Activated T-helper 1 cell treated with Interleukin-2 at 50 U/mL for 16 hours (primary cell): ENCODE results near the gene SUN2.
A peak's percentile ranks its signal among the peaks of the same experiment; 100 is the strongest.

Experiments used
- DNase-seq: peaks from one replicate; pipeline ENCODE4 v3.0.0-alpha.2; 2020; ENCODE audit warnings: low read depth

Gene SUN2

DNA sequence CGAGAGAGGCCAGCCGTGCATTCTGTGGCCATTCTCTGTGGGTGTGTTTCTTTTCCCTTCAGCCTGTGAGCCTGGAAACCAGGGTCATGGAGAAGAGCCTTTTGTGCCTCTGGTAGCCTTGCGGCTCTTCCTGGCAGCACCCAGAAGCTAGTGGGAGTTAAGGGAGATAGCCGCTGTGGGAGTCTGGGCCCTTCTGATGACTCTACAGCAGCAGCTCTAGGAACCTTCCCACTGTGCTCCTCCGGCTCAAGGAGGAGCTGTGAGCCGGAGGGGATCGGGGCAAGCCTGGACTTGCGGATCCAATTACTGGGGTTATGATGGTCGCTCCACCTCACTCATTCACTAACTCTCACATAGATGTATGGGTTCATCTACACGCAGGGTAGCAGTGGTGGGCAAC is 39.5 kb downstream of the SUN2 start:
- no peak for DNase-seq

DNA sequence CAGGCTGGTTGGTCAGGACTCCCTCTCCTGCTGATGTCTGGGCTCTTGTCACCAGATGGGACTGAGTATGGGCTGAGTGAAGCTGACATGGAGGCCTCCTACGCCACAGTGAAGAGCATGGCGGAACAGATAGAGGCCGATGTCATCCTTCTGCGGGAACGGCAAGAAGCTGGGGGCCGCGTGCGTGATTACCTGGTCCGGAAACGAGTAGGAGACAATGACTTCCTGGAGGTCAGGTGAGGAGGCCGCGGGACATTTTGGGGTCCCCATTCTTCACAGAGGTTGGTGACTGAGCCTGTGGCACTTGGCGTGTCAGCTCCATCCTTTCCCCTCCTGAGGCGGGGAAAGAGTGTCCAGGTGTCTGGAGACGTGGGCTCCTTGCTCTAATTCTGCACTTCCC is 39.9 kb downstream of the SUN2 start:
- DNase-seq: no peak

DNA sequence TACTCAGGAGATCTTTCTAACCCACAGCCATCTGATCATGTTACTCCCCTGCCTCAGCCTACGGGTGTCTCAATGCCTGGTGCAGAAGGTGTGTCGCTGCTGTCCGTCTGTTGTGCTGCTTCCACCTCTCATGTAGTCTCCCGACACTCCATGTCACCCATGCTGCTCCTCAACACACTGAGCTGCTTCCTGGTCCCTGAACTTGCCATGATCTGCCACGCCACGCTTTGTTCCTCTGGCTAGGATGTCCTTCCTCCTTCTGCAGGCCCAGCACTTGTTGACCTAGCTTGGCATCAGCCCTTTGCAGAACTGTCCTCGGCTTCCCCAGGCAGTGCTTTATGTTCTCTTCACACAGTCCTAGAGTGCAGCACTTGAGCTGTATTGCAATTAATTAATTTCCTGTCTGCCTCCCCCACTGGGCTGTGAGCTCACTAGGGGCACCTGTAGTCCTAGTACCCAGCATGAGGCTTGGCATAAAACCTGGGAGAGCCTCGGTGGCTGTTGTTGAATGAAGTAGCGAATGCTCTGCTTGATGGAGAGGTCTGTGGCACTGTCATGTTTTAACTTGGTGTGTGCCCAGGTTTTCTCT is 40.5 kb downstream of the SUN2 start:
- no peak for DNase-seq

DNA sequence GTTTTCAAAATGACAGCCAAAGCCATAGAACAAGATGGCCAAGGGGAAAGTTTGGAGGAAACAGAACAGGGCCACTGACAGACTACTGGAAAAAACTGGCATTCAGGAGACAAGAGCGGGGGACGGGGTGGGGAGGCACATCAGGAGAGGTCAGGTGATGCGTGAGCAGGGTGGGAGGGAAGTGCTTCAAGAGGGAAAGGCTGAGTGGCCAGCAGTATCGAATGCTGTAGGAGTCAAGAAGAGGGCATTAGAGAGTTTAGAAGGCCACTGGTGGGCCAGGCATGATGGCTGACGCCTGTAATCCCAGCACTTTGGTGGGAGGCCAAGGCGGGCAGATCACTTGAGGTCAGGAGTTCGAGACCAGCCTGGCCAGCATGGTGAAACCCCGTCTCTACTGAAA is 41.9 kb downstream of the SUN2 start:
- DNase-seq: no peak

DNA sequence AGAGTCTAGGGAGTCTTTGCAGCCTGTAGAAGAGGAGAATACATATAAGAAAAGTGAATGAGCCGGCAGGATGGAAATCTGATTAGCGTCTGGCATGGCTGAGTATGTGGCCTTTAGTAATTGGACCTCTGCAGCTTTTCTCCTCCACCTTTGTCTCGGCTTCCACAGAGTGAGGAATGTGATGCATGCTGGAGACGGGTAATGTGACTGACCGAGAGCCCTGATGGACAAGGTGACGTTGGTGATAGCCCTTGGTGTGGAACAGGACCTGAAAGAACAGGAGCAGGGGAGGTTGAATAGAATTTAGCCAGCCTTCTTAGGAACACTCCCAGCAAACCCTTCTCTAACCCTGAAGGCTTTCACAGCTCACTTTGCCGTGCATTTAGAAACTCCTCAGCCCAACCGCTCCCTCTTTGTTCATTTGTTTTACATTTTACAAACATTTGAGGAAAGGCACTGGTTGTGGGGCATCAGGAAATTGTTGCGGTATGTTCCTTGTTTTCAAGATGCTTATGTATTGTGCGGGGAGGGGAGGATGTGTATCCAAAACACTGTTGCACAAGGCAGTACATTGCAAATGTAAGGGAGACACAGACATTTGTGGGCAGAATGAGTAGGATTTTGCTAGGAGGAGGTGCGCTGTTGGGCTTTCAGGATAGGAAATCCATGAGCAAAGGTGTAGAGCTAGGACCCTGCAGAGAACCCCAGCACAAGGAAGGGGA is 43.2 kb downstream of the SUN2 start:
- DNase-seq: no peak

DNA sequence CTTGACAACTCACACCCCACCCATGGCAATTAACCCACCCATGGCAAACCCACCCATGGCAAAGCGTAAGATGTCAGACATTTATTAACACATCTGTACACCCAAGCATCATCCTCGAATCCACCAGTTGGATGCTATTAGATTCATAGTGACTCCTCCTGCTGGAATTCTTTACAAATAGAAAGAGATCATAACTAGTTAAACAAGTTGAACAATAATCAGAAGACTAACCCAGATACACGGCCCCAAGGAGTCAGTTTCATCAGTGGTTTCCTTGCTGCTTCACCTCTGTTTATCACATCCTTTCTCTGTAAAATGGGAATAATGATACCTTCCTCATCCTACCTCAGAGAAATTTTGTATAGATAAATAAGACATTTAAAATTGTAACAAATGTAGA is 44.9 kb downstream of the SUN2 start:
- DNase-seq: no peak

DNA sequence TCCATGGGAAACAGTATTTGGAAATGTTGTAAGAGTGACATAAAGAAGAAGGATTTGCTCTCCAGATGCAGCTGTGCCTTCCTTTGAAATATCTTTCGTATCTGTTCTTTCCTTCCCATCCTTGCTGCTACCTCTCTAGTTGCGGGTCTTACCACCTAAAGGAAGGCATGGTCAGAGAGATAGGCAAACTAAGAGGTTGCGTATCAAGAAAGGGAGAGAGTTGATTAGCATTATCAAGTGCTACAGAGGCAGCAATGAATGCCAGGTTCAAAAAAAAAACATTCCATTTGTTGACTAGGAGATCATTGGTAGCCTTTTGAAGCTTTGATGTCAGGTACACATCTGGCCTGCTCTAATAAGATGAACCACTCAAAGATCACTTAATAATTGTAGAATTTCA is 45.4 kb downstream of the SUN2 start:
- no peak for DNase-seq

DNA sequence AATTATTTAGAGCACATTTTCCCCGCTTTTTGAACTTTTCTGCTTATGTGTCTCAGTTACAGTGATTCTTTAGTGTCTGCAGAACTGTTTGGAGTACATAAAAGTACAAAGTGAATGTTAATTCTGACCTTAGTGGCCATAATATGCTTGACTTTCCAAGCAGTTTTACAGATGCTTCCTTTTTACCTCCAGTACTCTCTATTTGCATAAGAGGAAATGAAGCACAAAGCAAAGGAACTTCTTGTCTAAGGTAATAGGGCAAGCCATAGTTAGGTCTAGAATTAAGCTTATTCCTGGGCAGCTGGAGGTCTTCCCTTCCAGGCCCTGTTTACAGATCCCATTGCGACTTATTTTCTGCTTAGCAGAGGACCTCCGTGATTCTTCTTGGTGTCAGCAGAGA is 46.5 kb downstream of the SUN2 start:
- DNase-seq: no peak

DNA sequence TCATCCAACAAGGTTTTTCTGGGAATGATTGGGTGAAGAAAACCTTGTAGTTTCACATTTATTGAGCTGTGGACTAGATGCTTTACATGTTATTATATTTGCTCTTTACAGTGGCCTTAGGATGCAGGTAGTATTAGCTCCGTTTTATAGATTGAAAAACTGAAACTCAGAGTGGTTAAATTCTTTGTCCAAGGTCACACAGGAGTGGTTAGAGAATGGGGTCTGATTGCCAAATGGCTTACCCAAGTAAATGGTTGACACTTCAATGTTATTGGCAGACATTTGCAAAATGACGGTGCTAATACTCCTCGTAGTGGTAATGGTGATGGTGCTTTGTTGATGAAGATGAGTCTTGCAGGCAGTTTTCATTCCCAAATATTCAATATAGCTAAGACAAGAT is 47.8 kb downstream of the SUN2 start:
- no peak for DNase-seq

DNA sequence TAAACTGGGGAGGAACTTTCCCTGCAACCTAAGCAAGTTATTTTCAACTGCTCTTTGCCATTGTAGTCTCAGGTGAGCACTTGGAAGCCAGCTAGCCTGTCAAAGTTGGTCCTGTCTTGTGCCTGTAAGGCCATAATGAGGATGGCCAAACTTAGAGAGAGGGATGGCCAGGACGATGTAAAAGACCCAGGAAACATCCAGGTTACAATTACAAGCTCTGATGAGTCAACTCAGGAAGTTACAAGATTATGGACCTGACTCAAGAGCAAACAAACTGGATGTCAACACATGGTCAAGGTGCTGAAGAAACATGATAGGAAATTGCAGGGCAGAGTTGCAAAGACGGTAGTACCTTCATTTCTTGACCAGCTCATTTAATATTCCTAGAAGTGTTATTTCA is 48.5 kb downstream of the SUN2 start:
- no peak for DNase-seq

DNA sequence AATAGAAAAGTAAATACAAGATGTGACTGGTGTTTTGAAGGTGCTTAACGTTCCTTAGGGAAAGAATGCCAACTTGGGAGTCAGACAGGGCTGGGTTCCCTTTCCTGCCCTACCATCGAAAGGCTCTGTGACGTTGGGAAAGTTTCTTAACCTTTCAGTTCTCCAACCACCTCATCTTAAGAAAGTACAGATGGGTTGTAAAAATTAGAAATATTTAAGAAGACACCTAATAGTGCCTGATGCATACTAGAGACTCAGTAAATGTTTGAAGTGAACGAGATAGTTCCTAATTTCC is 49.0 kb downstream of the SUN2 start:
- no peak for DNase-seq

DNA sequence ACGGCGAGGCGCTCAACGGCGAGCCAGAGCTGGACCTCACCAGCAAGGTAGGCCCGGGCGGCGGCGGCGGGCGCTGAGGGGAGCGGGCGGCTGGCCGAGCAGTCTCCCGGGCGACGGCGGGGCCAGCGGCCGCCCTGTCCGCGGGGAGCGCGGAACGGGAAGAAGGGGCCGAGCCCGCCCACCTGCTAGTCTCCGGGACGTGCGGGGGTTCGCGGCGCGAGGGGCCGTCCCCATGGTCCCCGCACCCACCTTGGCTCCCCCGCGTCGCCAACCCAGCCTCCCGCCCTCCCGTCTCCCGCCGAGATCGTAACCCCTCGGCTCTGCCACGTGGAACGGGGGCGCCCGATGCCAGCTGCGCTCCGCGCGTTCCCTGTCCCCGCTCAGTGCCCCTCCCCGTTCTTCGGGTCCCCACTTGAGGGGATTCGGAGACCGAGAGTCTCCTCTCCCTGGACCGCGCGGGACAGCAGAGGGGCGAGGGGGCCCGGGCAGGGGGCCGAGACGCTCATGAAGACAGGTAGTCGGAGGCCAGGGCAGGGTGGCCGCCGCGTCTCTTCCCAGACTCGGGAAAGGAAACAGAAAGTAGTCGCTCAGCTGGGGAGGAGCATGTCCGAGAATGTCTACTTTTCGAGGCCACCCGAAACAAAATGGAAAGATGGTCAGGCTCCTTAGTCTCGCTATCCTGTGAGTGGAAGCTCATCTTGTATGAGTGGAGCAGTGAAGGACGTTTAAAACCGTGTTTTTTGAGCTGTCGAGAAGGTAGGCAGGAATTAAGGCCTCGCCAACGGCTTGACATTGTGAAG is 49.5 kb downstream of the SUN2 start:
- DNase-seq: no peak

DNA sequence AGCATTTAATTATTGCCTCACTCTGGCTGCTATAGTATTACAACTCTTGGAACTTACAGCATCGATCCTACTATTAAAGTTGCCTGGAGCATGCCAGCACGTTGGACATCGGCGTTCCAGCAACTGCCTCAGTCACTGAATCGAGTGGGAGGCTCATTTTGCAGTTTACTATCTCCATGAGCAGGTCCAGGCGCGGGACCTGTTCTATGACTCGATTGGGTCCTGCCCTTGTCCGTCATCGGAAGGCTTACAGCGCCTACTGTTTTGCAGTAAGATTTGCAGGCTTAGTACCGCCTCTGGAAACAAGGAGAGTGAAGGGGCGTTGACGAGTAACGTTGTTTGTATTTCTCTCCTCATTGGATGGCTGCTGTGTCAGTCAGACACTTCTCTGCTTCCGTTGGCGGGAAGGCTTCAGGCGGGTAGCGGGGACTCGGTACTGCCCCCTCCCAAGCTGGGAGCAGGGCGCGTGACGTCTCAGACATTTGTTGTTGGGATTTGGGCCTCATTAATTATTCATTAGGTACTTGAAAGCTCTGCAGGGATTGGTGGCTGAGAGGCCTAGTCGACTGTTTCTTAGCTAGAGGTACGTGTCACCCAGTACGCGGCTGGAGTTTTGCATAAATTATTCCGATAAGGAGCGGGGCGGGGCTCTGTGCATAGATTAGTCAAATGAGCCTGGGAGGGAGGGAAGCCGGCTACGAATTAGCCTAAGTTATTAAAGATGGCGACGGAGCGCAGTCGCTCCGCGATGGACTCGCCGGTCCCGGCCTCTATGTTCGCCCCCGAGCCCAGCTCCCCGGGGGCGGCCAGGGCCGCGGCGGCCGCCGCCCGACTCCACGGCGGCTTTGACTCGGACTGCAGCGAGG is 50.3 kb downstream of the SUN2 start, which contains the start of gene GTPBP1:
Gene GTPBP1, plus strand, starts transcription at position 710 of the 866 bp plus-strand sequence. Its CDS starts 12 bp downstream, at position 722.
- peak; percentile 93 for DNase-seq

DNA sequence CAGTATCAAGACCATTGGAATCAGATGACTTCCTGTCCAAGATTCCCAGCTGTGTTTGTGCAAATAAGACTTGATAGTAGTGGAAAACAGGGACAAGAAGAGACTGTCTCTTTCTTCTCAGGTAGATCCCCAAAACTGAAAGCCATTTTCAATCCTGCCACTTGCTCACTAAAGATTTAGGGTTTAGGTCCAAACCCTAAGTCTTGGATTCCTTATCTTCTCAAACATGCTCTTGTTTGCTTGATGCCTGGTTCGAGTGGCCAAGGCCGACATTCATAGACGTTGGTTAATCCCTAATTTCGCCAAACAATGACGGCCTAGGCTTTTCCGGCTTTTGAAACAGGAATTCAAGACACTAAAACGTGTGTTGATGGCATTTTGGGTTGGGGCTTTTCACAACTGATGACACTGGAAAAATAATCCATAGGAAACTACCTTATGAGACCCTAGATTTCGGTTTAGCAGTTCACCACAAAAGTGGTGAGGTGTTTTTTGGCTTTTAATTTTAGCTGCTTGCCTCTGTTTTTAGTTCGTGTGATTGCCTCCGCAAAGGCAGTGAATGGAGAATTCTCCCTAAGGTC is 51.1 kb downstream of the SUN2 start:
- DNase-seq: no peak

DNA sequence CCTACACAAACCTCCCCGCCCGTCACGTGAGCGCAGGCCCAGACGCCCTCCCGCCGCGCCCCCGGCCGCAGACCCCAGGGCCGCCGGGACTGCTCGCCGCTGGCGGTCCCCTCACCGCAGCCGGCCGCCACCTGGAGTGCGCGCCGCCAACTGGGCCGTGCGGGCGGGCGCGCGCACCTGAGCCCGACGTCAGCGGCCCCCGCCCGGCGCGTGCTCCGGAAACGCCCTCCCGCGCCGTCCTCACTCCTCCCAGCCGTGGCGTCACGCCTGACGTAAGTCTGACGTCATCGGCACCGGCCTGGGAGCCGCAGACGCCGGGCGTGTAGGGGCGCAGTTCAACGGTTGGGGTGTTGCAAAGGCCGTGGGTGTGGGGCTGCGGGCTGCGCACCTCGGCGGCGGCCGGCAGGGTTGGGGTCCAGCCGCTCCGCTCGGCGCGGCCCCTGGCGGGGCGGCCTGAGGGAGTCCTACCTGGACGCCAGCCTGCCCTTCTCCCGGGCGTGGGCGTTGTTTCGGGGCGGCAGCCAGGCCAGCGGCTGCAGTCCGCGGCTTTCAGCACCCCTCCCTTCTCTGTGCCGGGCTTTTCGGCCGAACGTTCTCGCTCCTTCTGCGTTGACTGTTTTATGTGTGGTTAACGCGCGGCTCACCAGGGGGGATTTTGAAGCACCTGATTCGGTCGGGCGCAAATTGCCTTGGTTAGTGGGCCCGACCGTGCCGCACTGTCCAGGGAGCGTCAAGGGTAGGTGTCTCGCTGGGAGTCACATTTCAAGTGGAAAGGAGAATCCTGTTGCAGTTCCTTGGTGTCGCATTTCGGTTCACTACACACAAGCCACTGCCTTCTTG is 54.8 kb downstream of the SUN2 start, which contains the start of gene JOSD1:
Gene JOSD1, minus strand, starts transcription at position 155 of the 840 bp plus-strand sequence. CDS start 956 bp downstream, outside the sequence.
- DNase-seq: peak; percentile 97

DNA sequence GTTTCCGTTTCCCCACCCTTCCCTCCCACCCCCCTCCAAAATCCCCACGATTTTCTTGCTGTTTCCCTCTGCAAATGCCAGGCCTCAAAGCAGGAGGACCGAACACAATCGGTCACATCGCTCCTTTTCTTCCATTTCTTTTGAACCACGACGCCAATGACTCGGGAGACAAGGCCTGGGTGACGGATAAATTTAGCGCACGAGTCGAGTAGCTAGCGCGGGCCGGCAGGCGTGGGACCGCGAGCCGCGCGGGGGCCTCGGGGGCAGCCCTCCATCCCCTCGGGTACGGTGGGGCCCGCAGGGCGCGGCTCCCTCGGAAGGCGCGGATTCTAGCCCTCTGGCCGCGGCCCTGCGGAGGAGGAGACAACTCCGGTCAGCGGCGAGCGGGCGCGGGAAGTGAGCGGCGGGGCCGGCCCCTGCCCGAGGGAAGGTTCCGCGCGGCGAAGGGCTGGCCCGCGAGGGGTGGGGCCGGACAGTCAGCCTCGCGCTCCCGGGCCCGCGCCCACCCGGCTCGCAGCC is 55.5 kb downstream of the SUN2 start:
- DNase-seq: no peak

DNA sequence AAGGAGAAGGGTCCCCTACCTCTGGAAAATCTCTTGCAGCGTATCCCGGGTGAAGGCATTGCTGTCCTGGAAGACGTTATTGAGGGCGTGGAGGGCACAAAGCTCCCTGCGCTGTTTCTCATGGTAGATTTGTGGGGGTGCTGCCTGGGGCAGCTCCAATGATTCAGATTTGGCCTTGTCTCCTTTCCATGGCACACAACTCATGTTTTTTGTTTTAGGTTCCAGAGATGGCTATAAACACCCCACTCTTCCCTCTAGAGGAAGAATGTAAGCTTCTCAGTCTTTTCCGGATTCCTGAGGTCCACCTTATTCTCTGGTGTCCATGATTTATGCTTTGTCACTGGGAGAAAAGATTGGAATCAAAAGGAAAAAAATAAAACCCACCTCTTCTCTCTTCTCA is 56.0 kb downstream of the SUN2 start:
- DNase-seq: no peak

DNA sequence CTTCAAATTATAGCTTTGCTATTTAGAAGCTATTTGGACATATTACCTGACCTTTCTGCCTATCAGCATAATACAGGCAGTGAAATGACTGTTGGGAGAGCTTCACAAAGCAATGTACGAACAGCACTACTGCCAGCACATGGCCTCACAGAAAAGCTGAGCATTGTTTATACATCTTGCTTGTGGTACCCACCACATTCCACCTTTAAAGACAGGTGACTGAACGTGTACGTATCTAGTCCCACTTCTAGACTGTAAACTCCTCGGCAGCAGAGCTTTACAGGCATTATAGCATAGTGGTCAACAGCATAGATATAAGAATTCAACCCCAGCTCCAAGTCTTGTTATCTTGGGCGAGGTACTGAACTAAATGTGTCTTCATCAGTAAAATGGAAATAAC is 56.7 kb downstream of the SUN2 start:
- DNase-seq: no peak

DNA sequence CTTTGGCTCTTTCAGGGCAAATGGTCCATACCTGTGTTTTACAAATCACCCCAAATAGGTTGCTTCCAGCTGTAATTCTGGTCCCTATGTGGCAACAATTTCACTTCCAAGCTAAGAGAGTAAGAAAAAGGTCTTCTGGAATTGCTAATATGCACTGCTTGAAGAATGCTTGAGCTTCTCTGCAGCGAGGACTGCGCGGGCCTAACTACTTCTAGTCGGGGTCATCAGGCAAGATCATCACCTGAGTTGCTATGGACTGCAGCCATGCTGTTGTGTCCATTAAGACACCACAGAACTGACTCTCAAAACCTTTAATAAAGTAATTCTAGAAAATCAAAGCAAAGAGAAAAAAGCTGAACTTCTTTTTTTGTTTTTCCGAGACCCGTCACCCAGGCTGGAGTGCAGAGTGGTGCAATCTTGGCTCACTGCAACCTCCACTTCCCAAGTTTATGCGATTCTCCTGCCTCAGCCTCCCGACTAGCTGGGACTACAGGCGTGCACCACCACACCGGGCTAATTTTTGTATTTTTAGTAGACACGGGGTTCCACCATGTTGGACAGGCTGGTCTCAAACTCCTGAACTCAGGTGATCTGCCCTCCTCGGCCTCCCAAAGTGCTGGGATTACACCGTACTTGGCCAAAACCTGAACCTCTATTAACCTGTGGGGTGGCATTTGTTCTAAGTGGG is 57.2 kb downstream of the SUN2 start:
- no peak for DNase-seq

DNA sequence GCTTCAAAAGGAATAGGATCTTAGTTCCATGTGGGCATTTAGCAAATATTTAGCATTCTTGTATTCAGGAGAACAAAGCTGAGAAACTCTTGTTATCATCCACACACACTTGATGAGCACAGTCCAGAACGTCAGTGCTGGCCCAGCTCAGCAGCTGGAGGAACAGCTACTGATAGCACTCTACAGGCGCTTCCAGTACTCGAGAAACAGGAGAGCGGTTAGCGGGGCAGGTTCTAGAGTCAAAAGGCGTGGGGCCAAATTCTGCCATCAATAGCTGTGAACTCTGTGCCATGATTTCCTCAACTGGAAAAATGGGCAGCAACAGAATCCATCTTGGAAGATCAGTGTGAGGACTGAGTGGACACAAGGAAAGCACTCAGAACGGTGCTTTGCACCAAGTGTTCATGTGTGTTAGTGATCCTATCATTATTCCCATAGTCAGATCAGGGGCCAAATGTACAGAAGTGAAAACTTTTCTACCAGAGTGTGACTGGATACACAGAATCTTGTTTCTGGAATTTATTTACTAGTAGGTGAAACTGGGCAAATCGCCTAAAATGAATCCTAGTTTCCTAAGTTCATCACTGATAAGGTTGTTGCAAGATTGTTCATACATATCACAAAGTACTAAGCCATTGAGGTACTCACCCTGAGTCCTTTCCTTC is 58.2 kb downstream of the SUN2 start:
- DNase-seq: no peak
